Measurements from ENCODE around the gene TNKS2.

Gene TNKS2

GRCh38 chr10:91775731-91776130, 22.5 kb upstream of the TNKS2 start:
- Histone ChIP-seq H3K9me2 (ENCODE audit: low read depth, low read length) (no peaks in the 10 kb centered on the region), H3K4me3 (ENCODE audit: low read depth, low read length, poor library complexity, severe bottlenecking) (no peak overlapping the region), H4K20me1 (ENCODE audit: insufficient read depth, low read length) (no peaks in the 10 kb centered on the region), H3K4me1 (ENCODE audit: insufficient read depth, low read length, severe bottlenecking) (no peaks in the 10 kb centered on the region), H3K79me2 (ENCODE audit: insufficient read depth, low read length) (no peaks in the 10 kb centered on the region), H3K4me2 (ENCODE audit: low read length) (no peak overlapping the region), H3K9ac (ENCODE audit: low read length) (no peak overlapping the region), H3F3A (ENCODE audit: insufficient read depth, low read length) (no peaks in the 10 kb centered on the region), H3K36me3 (ENCODE audit: insufficient read depth, low read length) (no peaks in the 10 kb centered on the region), H3K9me3 (ENCODE audit: low read length) (no peaks in the 10 kb centered on the region), H3K27ac (ENCODE audit: low read depth, low read length, poor library complexity, severe bottlenecking) (no peak overlapping the region), H2AFZ (ENCODE audit: low read length) (no peak overlapping the region), H3K27me3 (ENCODE audit: insufficient read depth, low read length) (no peaks in the 10 kb centered on the region)
- TF ChIP-seq, protein P1, sequence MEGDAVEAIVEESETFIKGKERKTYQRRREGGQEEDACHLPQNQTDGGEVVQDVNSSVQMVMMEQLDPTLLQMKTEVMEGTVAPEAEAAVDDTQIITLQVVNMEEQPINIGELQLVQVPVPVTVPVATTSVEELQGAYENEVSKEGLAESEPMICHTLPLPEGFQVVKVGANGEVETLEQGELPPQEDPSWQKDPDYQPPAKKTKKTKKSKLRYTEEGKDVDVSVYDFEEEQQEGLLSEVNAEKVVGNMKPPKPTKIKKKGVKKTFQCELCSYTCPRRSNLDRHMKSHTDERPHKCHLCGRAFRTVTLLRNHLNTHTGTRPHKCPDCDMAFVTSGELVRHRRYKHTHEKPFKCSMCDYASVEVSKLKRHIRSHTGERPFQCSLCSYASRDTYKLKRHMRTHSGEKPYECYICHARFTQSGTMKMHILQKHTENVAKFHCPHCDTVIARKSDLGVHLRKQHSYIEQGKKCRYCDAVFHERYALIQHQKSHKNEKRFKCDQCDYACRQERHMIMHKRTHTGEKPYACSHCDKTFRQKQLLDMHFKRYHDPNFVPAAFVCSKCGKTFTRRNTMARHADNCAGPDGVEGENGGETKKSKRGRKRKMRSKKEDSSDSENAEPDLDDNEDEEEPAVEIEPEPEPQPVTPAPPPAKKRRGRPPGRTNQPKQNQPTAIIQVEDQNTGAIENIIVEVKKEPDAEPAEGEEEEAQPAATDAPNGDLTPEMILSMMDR (IDR thresholded peaks at IDR 0.05; ENCODE audit: low read length) = no peak
- no peak for TF ChIP-seq EZH2 (IDR thresholded peaks at IDR 0.05; ENCODE audit: borderline replicate concordance, low read length)

- Histone ChIP-seq H3K4me1 (ENCODE audit: insufficient read depth, low read length, severe bottlenecking) (no peaks in the 10 kb centered on the region), H3F3A (ENCODE audit: insufficient read depth, low read length) (no peaks in the 10 kb centered on the region), H3K79me2 (ENCODE audit: insufficient read depth, low read length) (no peaks in the 10 kb centered on the region), H3K36me3 (ENCODE audit: insufficient read depth, low read length) (no peaks in the 10 kb centered on the region), H3K27me3 (ENCODE audit: insufficient read depth, low read length) (no peaks in the 10 kb centered on the region), H3K27ac (ENCODE audit: low read depth, low read length, poor library complexity, severe bottlenecking) (no peak overlapping the region), H3K9ac (ENCODE audit: low read length) (no peak overlapping the region), H2AFZ (ENCODE audit: low read length) (no peak overlapping the region), H4K20me1 (ENCODE audit: insufficient read depth, low read length) (no peaks in the 10 kb centered on the region), H3K4me2 (ENCODE audit: low read length) (no peak overlapping the region), H3K9me2 (ENCODE audit: low read depth, low read length) (no peaks in the 10 kb centered on the region), H3K9me3 (ENCODE audit: low read length) (no peaks in the 10 kb centered on the region), H3K4me3 (ENCODE audit: low read depth, low read length, poor library complexity, severe bottlenecking) (no peak overlapping the region)
- TF ChIP-seq, protein P1 (IDR thresholded peaks at IDR 0.05; ENCODE audit: low read length) = no peak
- no peak for TF ChIP-seq EZH2 (IDR thresholded peaks at IDR 0.05; ENCODE audit: borderline replicate concordance, low read length)
Observed at GRCh38 chr10:91776266-91776665, 22.0 kb upstream of the TNKS2 start.

DNA sequence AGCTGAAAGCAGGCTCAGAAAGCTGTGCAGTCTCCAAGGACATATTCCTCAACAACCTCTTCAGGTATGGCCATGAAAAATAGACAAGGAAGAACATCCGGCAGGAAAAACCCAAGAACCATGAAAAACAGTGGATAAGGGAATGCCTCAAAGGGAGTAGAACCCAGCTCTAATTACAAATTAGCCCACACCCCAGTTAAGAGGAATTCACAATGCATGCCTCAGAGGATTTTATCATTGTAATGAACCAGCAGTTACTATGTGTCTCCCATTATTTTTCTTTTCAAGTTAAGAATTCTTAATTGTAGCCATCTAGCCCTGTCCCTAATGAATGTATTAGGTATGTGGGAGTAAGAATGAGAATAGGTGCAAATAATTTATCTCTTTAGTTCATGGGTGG, 19.7 kb upstream of the TNKS2 start:
- H4K20me1 ChIP-seq (ENCODE audit: insufficient read depth, low read length) = no peaks in the 10 kb centered on the region
- H3F3A ChIP-seq (ENCODE audit: insufficient read depth, low read length) = no peaks in the 10 kb centered on the region
- H3K9me3 ChIP-seq (ENCODE audit: low read length) = no peaks in the 10 kb centered on the region
- H3K79me2 ChIP-seq (ENCODE audit: insufficient read depth, low read length) = no peaks in the 10 kb centered on the region
- H3K9ac ChIP-seq (ENCODE audit: low read length) = no peak overlapping the region
- no peak for TF ChIP-seq EZH2 (IDR thresholded peaks at IDR 0.05; ENCODE audit: borderline replicate concordance, low read length)
- TF ChIP-seq, protein P1 (IDR thresholded peaks at IDR 0.05; ENCODE audit: low read length) = no peak
- H3K36me3 ChIP-seq (ENCODE audit: insufficient read depth, low read length) = no peaks in the 10 kb centered on the region
- H3K27me3 ChIP-seq (ENCODE audit: insufficient read depth, low read length) = no peaks in the 10 kb centered on the region
- H3K4me1 ChIP-seq (ENCODE audit: insufficient read depth, low read length, severe bottlenecking) = no peaks in the 10 kb centered on the region
- H3K9me2 ChIP-seq (ENCODE audit: low read depth, low read length) = no peaks in the 10 kb centered on the region
- H3K27ac ChIP-seq (ENCODE audit: low read depth, low read length, poor library complexity, severe bottlenecking) = no peak overlapping the region
- no peak overlapping the region for H3K4me3 ChIP-seq (ENCODE audit: low read depth, low read length, poor library complexity, severe bottlenecking)
- H3K4me2 ChIP-seq (ENCODE audit: low read length) = no peak overlapping the region
- no peak overlapping the region for H2AFZ ChIP-seq (ENCODE audit: low read length)
